SK-N-SH (cell line): ENCODE results near the gene BID.

Experiments
- CTCF ChIP-seq: fragments of 200-600 bp; sonication (generic); IDR thresholded peaks from 2 replicates; pipeline ENCODE4 v1.6.1; 2017; ENCODE audit warnings: antibody characterized with exemption, mild to moderate bottlenecking, moderate library complexity
- REST ChIP-seq: IDR thresholded peaks from 2 replicates; pipeline ENCODE4 v1.6.1; 2012; ENCODE audit warnings: mild to moderate bottlenecking, low read depth, low read length, moderate library complexity
- USF1 ChIP-seq: IDR thresholded peaks from 2 replicates; pipeline ENCODE4 v1.4.0; 2012; ENCODE audit warnings: low read depth, borderline replicate concordance

GRCh38 chr22:17802822-17803221, 28.6 kb upstream of the BID start:
- TF ChIP-seq REST (no peak), CTCF (no peak), USF1 (no peak)
